ENCODE measurements around the gene SNX25.

- TF ChIP-seq CTCF (IDR thresholded peaks at IDR 0.05): no peak
- no peak for TF ChIP-seq POLR2A (IDR thresholded peaks at IDR 0.05)
- TF ChIP-seq EP300 (IDR thresholded peaks at IDR 0.05): no peak
These were observed 7.1 kb upstream of the SNX25 start for GRCh38 chr4:185201977-185202962.
